ENCODE measurements around the gene GPRC5D.

Gene GPRC5D

GRCh38 chr12:12979126-12979525 lies 27.2 kb upstream of the GPRC5D start:
- DNase-seq: no peak

GRCh38 chr12:12977231-12977630 lies 25.3 kb upstream of the GPRC5D start:
- DNase-seq: no peak

- DNase-seq: no peak
Observed at GRCh38 chr12:12976366-12976765, 24.4 kb upstream of the GPRC5D start.

- DNase-seq: no peak
Observed at GRCh38 chr12:12975322-12976077, 23.5 kb upstream of the GPRC5D start.

GRCh38 chr12:12974211-12974610 lies 22.2 kb upstream of the GPRC5D start:
- DNase-seq: no peak

- no peak for DNase-seq
Observed at GRCh38 chr12:12973019-12973418, 21.0 kb upstream of the GPRC5D start.

- DNase-seq: no peak
Observed at GRCh38 chr12:12965836-12966235, 13.9 kb upstream of the GPRC5D start.

- DNase-seq: no peak
Observed at GRCh38 chr12:12964255-12964654, 12.3 kb upstream of the GPRC5D start.

- no peak for DNase-seq
Observed at GRCh38 chr12:12960639-12961209, 8.8 kb upstream of the GPRC5D start.

GRCh38 chr12:12958886-12959285 lies 6.9 kb upstream of the GPRC5D start:
- DNase-seq: no peak

- no peak for DNase-seq
Observed at GRCh38 chr12:12954878-12955625, 3.1 kb upstream of the GPRC5D start.

- no peak for DNase-seq
Observed at GRCh38 chr12:12954356-12954755, 2.4 kb upstream of the GPRC5D start.

GRCh38 chr12:12951504-12951903 lies 466 bp downstream of the GPRC5D start:
- DNase-seq: no peak

- no peak for DNase-seq
Observed at GRCh38 chr12:12947902-12948301, 4.1 kb downstream of the GPRC5D start.

GRCh38 chr12:12946686-12947355 lies 5.1 kb downstream of the GPRC5D start:
- no peak for DNase-seq

GRCh38 chr12:12945591-12945990 lies 6.4 kb downstream of the GPRC5D start:
- DNase-seq: no peak

- DNase-seq: no peak
Observed at GRCh38 chr12:12943586-12944260, 8.2 kb downstream of the GPRC5D start.

GRCh38 chr12:12941450-12942350 lies 10.3 kb downstream of the GPRC5D start:
- DNase-seq: no peak

GRCh38 chr12:12939888-12940287 lies 12.1 kb downstream of the GPRC5D start:
- DNase-seq: no peak

GRCh38 chr12:12938541-12938940 lies 13.4 kb downstream of the GPRC5D start:
- DNase-seq: no peak

GRCh38 chr12:12936983-12937491 lies 14.9 kb downstream of the GPRC5D start:
- DNase-seq: no peak

- no peak for DNase-seq
Observed at GRCh38 chr12:12934556-12934955, 17.4 kb downstream of the GPRC5D start.

All from NCI-H774 (cell line).